AG09319 (cell line): Measurements from ENCODE around the gene CPNE8.

Experiments used
- DNase-seq: peaks from one replicate; pipeline ENCODE4 v3.0.0-alpha.2; 2010; ENCODE audit warnings: low read depth; ENCODE audit errors: extremely low read depth
- TF ChIP-seq, protein P1 (sequence below): IDR thresholded peaks from 2 replicates; pipeline ENCODE4 v1.5.1; 2011; ENCODE audit warnings: low read depth, mild to moderate bottlenecking, inconsistent platforms, low read length, moderate library complexity

Gene CPNE8

DNA sequence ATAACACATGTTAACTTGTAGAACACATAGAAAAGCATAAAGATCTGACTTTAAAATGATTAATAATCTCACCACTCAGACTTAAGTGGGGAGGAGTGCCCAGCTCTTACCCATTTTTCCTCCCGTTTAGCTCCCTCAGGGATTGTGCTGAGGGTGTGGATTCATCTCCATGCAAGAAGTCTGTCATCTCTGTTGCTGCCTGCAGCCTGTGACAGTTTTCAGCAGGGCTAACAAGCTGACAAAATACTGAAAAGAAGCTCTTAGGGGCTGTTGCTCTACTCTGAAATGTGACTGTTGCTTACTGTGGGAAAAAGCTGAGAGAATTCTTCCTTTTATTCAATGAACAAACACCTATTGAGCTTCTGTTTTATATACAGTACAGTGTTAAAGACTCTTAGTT lies 216.2 kb downstream of the CPNE8 start:
- TF ChIP-seq, protein P1, sequence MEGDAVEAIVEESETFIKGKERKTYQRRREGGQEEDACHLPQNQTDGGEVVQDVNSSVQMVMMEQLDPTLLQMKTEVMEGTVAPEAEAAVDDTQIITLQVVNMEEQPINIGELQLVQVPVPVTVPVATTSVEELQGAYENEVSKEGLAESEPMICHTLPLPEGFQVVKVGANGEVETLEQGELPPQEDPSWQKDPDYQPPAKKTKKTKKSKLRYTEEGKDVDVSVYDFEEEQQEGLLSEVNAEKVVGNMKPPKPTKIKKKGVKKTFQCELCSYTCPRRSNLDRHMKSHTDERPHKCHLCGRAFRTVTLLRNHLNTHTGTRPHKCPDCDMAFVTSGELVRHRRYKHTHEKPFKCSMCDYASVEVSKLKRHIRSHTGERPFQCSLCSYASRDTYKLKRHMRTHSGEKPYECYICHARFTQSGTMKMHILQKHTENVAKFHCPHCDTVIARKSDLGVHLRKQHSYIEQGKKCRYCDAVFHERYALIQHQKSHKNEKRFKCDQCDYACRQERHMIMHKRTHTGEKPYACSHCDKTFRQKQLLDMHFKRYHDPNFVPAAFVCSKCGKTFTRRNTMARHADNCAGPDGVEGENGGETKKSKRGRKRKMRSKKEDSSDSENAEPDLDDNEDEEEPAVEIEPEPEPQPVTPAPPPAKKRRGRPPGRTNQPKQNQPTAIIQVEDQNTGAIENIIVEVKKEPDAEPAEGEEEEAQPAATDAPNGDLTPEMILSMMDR = no peak
- DNase-seq = no peak

DNA sequence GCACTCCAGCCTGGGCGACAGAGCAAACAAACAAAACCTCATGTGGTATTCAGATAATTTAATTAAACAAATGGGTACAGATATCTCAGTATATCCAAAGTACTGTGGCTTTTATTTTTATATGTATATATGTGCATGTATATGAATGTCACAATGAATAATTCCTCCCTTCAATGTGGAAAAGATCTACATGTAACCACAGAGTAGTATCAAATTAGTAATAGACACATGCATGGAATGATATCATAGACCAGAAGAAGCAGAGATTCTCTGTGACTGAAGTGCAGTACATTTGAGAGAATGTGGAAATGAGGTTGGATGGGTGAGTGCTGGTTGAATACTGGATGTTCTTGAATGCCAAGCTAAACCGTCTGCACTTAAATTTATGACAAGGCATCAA lies 222.9 kb downstream of the CPNE8 start:
- TF ChIP-seq, protein P1 = no peak
- no peak for DNase-seq

DNA sequence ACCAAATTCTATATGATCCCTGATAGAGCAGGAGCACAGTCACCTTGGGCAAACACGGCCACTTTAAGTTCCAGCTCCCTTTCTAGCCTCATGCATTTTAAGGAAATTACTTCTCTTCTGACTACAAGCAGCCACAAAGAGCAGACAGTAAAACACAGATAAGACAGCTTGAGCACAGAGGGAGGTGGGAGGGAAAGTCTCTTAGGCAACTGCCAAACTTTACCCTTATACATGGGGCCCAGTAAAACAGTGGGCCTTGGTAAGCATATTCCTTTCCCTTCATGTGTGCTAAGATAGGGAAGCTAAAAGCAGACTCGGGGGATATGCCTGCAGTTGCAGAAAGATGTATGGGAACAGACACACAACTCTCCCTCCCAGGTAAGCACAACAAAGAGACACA lies 235.9 kb downstream of the CPNE8 start:
- TF ChIP-seq, protein P1 = no peak
- no peak for DNase-seq

DNA sequence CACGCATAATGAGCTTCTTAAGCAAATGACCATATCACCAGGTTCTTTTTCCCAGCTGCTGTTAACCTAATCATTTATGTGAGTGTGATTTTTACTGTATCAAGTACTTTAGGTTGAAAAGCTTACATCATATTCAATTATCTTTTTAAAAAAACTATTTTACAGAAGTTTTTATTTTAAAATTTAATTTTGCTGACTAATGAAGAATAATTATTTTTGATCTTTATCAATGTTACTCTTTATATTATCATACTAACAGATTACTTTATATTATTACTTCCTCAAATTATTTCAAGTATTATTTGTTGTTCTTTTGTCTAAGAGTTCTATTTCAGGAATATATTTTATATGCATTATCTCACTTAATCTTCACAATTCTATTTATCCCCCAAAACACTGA lies 236.3 kb downstream of the CPNE8 start:
- no peak for DNase-seq
- TF ChIP-seq, protein P1 = no peak

DNA sequence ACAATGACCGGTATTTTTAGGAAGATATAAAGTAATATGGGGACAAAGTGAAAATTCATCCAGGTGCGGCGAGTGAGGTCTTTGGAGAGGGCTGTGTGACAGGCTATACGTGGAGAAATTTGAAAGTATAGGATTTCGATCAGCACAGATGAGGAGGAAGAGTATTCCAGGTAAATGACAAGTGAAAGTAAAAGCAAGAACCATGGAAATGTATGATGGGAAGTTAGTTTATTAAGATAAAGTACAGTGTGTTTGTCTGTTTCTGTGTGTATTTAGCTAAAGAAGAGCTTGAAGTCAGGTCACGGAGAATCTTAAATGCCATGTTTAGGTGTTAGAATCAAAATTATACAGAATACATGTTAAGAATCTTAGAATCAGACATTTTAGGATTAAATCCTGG lies 239.0 kb downstream of the CPNE8 start:
- TF ChIP-seq, protein P1 = no peak
- no peak for DNase-seq

DNA sequence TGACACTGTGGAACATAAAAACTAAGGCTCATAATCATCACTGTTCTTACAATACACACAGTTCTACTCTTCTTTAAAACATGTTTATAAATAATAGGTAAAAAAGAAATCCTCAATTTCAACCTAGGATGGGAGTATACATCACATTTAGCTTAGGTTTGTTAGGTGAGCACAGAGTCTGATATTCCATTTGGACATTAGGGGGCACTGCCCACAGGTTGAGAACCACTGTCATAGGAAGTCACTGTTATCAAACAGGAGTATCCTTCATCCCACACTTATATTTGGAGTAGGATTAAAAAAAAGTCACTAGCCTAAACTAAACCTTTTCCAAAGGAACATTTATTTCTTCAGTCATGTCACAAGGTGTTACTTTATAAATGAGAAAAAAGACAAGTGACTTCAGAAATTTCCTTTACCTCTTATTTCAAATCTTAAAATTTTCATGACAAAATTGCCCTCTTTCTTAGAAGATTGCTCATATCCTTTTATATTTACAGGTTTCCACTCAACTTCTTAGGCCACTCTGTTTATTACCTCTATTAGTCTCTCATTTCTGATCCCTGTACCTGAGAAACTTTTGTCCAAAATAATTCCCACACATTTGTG lies 240.6 kb downstream of the CPNE8 start:
- no peak for DNase-seq
- TF ChIP-seq, protein P1 = peak; percentile 53

DNA sequence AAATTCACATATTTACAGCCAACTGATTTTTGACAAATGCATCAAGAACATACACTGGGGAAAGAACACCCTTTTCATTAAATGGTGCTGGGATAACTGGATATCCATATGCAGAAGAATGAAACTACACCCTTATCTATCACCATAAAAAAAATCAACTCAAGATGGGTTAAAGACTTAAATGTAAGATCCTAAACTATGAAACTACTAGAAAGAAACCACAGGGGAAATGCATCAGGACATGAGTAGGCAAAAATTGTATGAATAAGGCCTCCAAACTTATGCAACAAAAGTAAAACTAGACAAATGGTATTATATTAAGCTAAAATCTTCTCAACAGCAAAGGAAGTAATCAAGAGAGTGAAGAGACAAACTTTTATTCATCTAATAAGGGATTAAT lies 242.6 kb downstream of the CPNE8 start:
- TF ChIP-seq, protein P1 = no peak
- no peak for DNase-seq
